HepG2 (cell line): ENCODE data around the gene ACVR2A. TPM values are rescaled to one million over a fixed set of nuclear protein-coding genes. Genes with fewer than 3 reads are reported as not detected.

ENCODE experiments used
- AGO2 ChIP-seq: fragments of 200-400 bp; formaldehyde crosslinking; optimal IDR thresholded peaks from 2 replicates; pipeline ENCODE3; 2017; ENCODE audit warnings: mild to moderate bottlenecking, low read depth, low read length, moderate library complexity
- ARID4A ChIP-seq: sonication (generic); formaldehyde crosslinking; IDR thresholded peaks from 2 replicates; pipeline ENCODE4 v1.5.0; 2020; ENCODE audit warnings: mild to moderate bottlenecking, missing genetic modification reagents, borderline replicate concordance
- ASH2L ChIP-seq: fragments of 300-600, 200-600 bp; sonication (generic); IDR thresholded peaks from 2 replicates; pipeline ENCODE4 v1.7.0; 2017; ENCODE audit warnings: low read depth, mild to moderate bottlenecking, moderate library complexity, mixed read lengths, low read length; ENCODE audit not compliant: insufficient read length
- KMT2B ChIP-seq: IDR thresholded peaks from 2 replicates; pipeline ENCODE4 v1.6.1; 2016; ENCODE audit warnings: missing genetic modification reagents, missing compliant biosample characterization
- SMARCC2 ChIP-seq: fragments of 450-650 bp; IDR thresholded peaks from 2 replicates; pipeline ENCODE4 v1.6.1; 2017; ENCODE audit warnings: antibody characterized with exemption, mild to moderate bottlenecking
- ZNF207 ChIP-seq: fragments of 450-650 bp; IDR thresholded peaks from 2 replicates; pipeline ENCODE4 v1.6.1; 2016; ENCODE audit warnings: antibody characterized with exemption, borderline replicate concordance
- polyA plus RNA-seq, 8 experiments: library from polyadenylated mRNA; depleted of rRNA in 3 of 8; stranded (reverse) in 7 of 8; unstranded in 1 of 8; fragments of >200 nt; fragmentation: Illumina TruSeq in 4 of 8; extraction: Trizol in 4 of 8; gene quantifications; 2 replicates each; pipeline versions ENCODE4 v1.2.1 to v1.2.3, GENCODE V29; 2011 to 2016; ENCODE audit warnings: low read depth in 4 of 8, missing spikeins in 1 of 8, mixed read lengths in 1 of 8; ENCODE audit not compliant: insufficient read depth in 1 of 8
- total RNA-seq, 5 experiments: library from RNA; depleted of rRNA; stranded (reverse); fragments of >200 nt; fragmentation: Illumina TruSeq; extraction: Trizol; gene quantifications; 2 replicates each; pipeline ENCODE4 v1.2.3, GENCODE V29; 2016; ENCODE audit warnings: low read depth in 1 of 5
- TF ChIP-seq, protein P1 (sequence below): sonication (generic); formaldehyde crosslinking; IDR thresholded peaks from one replicate; pipeline ENCODE4 v1.5.1; 2020; ENCODE audit warnings: mild to moderate bottlenecking, missing genetic modification reagents; ENCODE audit errors: not compliant biosample characterization
- TF ChIP-seq, protein P2 (sequence below): IDR thresholded peaks from 2 replicates; pipeline ENCODE4 v1.6.1; 2016; ENCODE audit warnings: missing compliant biosample characterization, missing genetic modification reagents, borderline replicate concordance
- TF ChIP-seq, protein P3 (sequence below): sonication (generic); formaldehyde crosslinking; IDR thresholded peaks from 2 replicates; pipeline ENCODE4 v1.5.0; 2020; ENCODE audit warnings: mild to moderate bottlenecking, missing genetic modification reagents
- TF ChIP-seq, protein P4 (sequence below): sonication (generic); formaldehyde crosslinking; conservative IDR thresholded peaks from 2 replicates; pipeline ENCODE4 v1.4.0; 2020; ENCODE audit warnings: missing genetic modification reagents

The ACVR2A gene
- total and polyA plus RNA-seq, 2 of the 13 experiments (the other 11 are each of a cell fraction or from before 2014, with no cell fraction given): 8.3 to 18.0 TPM

DNA sequence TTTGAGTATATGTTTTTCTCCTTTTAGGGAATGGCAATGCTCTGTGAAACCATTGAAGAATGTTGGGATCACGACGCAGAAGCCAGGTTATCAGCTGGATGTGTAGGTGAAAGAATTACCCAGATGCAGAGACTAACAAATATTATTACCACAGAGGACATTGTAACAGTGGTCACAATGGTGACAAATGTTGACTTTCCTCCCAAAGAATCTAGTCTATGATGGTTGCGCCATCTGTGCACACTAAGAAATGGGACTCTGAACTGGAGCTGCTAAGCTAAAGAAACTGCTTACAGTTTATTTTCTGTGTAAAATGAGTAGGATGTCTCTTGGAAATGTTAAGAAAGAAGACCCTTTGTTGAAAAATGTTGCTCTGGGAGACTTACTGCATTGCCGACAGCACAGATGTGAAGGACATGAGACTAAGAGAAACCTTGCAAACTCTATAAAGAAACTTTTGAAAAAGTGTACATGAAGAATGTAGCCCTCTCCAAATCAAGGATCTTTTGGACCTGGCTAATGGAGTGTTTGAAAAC lies 82.3 kb downstream of the ACVR2A start (continued):
- TF ChIP-seq, protein P1, sequence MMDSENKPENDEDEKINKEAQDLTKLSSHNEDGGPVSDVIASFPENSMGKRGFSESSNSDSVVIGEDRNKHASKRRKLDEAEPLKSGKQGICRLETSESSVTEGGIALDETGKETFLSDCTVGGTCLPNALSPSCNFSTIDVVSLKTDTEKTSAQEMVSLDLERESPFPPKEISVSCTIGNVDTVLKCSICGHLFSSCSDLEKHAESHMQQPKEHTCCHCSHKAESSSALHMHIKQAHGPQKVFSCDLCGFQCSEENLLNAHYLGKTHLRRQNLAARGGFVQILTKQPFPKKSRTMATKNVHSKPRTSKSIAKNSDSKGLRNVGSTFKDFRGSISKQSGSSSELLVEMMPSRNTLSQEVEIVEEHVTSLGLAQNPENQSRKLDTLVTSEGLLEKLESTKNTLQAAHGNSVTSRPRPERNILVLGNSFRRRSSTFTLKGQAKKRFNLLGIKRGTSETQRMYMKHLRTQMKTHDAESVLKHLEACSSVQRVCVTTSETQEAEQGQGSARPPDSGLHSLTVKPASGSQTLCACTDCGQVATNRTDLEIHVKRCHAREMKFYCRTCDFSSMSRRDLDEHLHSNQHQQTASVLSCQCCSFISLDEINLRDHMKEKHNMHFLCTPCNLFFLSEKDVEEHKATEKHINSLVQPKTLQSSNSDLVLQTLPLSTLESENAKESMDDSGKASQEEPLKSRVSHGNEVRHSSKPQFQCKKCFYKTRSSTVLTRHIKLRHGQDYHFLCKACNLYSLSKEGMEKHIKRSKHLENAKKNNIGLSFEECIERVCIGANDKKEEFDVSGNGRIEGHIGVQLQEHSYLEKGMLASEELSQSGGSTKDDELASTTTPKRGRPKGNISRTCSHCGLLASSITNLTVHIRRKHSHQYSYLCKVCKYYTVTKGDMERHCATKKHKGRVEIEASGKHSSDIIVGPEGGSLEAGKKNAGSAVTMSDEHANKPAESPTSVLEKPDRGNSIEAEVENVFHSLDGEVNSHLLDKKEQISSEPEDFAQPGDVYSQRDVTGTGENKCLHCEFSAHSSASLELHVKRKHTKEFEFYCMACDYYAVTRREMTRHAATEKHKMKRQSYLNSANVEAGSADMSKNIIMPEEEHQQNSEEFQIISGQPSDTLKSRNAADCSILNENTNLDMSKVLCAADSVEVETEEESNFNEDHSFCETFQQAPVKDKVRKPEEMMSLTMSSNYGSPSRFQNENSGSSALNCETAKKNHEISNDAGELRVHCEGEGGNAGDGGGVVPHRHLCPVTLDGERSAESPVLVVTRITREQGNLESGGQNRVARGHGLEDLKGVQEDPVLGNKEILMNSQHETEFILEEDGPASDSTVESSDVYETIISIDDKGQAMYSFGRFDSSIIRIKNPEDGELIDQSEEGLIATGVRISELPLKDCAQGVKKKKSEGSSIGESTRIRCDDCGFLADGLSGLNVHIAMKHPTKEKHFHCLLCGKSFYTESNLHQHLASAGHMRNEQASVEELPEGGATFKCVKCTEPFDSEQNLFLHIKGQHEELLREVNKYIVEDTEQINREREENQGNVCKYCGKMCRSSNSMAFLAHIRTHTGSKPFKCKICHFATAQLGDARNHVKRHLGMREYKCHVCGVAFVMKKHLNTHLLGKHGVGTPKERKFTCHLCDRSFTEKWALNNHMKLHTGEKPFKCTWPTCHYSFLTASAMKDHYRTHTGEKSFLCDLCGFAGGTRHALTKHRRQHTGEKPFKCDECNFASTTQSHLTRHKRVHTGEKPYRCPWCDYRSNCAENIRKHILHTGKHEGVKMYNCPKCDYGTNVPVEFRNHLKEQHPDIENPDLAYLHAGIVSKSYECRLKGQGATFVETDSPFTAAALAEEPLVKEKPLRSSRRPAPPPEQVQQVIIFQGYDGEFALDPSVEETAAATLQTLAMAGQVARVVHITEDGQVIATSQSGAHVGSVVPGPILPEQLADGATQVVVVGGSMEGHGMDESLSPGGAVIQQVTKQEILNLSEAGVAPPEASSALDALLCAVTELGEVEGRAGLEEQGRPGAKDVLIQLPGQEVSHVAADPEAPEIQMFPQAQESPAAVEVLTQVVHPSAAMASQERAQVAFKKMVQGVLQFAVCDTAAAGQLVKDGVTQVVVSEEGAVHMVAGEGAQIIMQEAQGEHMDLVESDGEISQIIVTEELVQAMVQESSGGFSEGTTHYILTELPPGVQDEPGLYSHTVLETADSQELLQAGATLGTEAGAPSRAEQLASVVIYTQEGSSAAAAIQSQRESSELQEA (CRISPR knock-in tag): no peak
- TF ChIP-seq AGO2 (no peak), ZNF207 (no peak), ARID4A (CRISPR knock-in tag) (peak; percentile 63; the same call in 1 of the 2 replicates), SMARCC2 (peak; percentile 90; the same call in 1 of the 2 replicates), KMT2B (CRISPR knock-in tag) (peak; percentile 52; the same call in 1 of the 2 replicates), ASH2L (peak; percentile 99)
- TF ChIP-seq, protein P2, sequence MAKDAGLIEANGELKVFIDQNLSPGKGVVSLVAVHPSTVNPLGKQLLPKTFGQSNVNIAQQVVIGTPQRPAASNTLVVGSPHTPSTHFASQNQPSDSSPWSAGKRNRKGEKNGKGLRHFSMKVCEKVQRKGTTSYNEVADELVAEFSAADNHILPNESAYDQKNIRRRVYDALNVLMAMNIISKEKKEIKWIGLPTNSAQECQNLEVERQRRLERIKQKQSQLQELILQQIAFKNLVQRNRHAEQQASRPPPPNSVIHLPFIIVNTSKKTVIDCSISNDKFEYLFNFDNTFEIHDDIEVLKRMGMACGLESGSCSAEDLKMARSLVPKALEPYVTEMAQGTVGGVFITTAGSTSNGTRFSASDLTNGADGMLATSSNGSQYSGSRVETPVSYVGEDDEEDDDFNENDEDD (CRISPR knock-in tag): no peak
- TF ChIP-seq, protein P3, sequence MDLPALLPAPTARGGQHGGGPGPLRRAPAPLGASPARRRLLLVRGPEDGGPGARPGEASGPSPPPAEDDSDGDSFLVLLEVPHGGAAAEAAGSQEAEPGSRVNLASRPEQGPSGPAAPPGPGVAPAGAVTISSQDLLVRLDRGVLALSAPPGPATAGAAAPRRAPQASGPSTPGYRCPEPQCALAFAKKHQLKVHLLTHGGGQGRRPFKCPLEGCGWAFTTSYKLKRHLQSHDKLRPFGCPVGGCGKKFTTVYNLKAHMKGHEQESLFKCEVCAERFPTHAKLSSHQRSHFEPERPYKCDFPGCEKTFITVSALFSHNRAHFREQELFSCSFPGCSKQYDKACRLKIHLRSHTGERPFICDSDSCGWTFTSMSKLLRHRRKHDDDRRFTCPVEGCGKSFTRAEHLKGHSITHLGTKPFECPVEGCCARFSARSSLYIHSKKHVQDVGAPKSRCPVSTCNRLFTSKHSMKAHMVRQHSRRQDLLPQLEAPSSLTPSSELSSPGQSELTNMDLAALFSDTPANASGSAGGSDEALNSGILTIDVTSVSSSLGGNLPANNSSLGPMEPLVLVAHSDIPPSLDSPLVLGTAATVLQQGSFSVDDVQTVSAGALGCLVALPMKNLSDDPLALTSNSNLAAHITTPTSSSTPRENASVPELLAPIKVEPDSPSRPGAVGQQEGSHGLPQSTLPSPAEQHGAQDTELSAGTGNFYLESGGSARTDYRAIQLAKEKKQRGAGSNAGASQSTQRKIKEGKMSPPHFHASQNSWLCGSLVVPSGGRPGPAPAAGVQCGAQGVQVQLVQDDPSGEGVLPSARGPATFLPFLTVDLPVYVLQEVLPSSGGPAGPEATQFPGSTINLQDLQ (CRISPR knock-in tag): no peak
- TF ChIP-seq, protein P4, sequence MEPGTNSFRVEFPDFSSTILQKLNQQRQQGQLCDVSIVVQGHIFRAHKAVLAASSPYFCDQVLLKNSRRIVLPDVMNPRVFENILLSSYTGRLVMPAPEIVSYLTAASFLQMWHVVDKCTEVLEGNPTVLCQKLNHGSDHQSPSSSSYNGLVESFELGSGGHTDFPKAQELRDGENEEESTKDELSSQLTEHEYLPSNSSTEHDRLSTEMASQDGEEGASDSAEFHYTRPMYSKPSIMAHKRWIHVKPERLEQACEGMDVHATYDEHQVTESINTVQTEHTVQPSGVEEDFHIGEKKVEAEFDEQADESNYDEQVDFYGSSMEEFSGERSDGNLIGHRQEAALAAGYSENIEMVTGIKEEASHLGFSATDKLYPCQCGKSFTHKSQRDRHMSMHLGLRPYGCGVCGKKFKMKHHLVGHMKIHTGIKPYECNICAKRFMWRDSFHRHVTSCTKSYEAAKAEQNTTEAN (CRISPR knock-in tag): peak; percentile 96
